Tibial artery (tissue), 4 donors: ENCODE data around the gene C18orf32.

ENCODE experiments used
- DNase-seq, 2 donors: peaks; one replicate each; pipeline ENCODE4 v3.0.0-alpha.2; 2019
- H3K27ac ChIP-seq, 2 donors: fragments of 200-600 bp; sonication (generic) in 1 of 2; 1 replicate in 1 of 2; 2 replicates in 1 of 2; pipeline ENCODE4 v1.5.1; 2018 to 2019; ENCODE audit warnings: mild to moderate bottlenecking in 1 of 2
- H3K27me3 ChIP-seq, 2 donors: fragments of 200-600 bp; sonication (generic) in 1 of 2; one replicate each; pipeline versions ENCODE4 v1.5.1 to v1.6.0; 2016 to 2019
- H3K36me3 ChIP-seq, 3 donors: fragments of 200-600 bp; sonication (generic) in 2 of 3; one replicate each; pipeline ENCODE4 v1.5.1; 2016 to 2019; ENCODE audit warnings: mild to moderate bottlenecking in 2 of 3
- H3K4me1 ChIP-seq, 4 donors: fragments of 200-600 bp; sonication (generic) in 2 of 4; 1 replicate in 3 of 4; 2 replicates in 1 of 4; pipeline ENCODE4 v1.5.1; 2016 to 2019
- H3K4me3 ChIP-seq, 2 donors: fragments of 200-600 bp; sonication (generic) in 1 of 2; 1 replicate in 1 of 2; 2 replicates in 1 of 2; pipeline ENCODE4 v1.5.1; 2018 to 2019; ENCODE audit warnings: mild to moderate bottlenecking in 2 of 2
- H3K9me3 ChIP-seq, 3 donors: fragments of 200-600 bp; sonication (generic) in 1 of 3; one replicate each; pipeline ENCODE4 v1.5.1; 2016 to 2019
- CTCF ChIP-seq, 2 experiments: fragments of 200-600 bp in 1 of 2; fragments of 450-650 bp in 1 of 2; IDR thresholded peaks; one replicate each; pipeline ENCODE4 v1.5.1; 2017 to 2019; ENCODE audit warnings: antibody characterized with exemption in 2 of 2, mild to moderate bottlenecking in 1 of 2, moderate library complexity in 1 of 2
- intact Hi-C: fragments of 100-400 bp; cut with DNase I; formaldehyde crosslinking; loops from one replicate; pipeline ENCODE4 v1.15.0; 2023; ENCODE audit warnings: low total_unique reads

C18orf32 gene

GRCh38 chr18:49486953-49487710 lies at the start of gene C18orf32:
TSS of gene C18orf32 (minus strand) at chr18:49487234. CDS start at chr18:49483748, 3,486 bp downstream.
- peaks cover 42 to 50% (median 49%) of the 10 kb centered on the region in 3 donors for H3K36me3 ChIP-seq
- peak; percentile 93 to 97 for DNase-seq
- no peak for TF ChIP-seq CTCF (IDR thresholded peaks at IDR 0.05)
- H3K9me3 ChIP-seq = no peaks in the 10 kb centered on the region
- H3K4me3 ChIP-seq = peak within 1 kb of the TSS; percentile 73 to 88
- intact Hi-C loops = loop anchor here (5.0 to 10.0 kb wide), 3 partner anchors 328 to 810 kb away; partner anchors contain the start of genes ACAA2 and SMAD7
- H3K27me3 ChIP-seq = no peaks in the 10 kb centered on the region
- H3K4me1 ChIP-seq = peaks cover 0 to 36% (median 18%) of the 10 kb centered on the region in 4 donors
- H3K27ac ChIP-seq = peak within 1 kb of the TSS; percentile 89 to 98

- H3K9me3 ChIP-seq = no peaks in the 10 kb centered on the region
- DNase-seq = no peak
- H3K27ac ChIP-seq = no peak overlapping the region
- no peaks in the 10 kb centered on the region for H3K36me3 ChIP-seq
- H3K4me3 ChIP-seq = no peak overlapping the region
- no peaks in the 10 kb centered on the region for H3K4me1 ChIP-seq
- H3K27me3 ChIP-seq = no peaks in the 10 kb centered on the region
- no peak for TF ChIP-seq CTCF (IDR thresholded peaks at IDR 0.05)
- intact Hi-C loops = no loop called here
These were observed 48.0 kb upstream of the C18orf32 start for GRCh38 chr18:49534846-49535601.

- H3K27ac ChIP-seq = no peak overlapping the region
- no peaks in the 10 kb centered on the region for H3K27me3 ChIP-seq
- DNase-seq = no peak
- no peak overlapping the region for H3K4me3 ChIP-seq
- H3K36me3 ChIP-seq = no peaks in the 10 kb centered on the region
- TF ChIP-seq CTCF (IDR thresholded peaks at IDR 0.05) = no peak
- no peaks in the 10 kb centered on the region for H3K4me1 ChIP-seq
- no peaks in the 10 kb centered on the region for H3K9me3 ChIP-seq
- intact Hi-C loops = no loop called here
These were observed 44.7 kb upstream of the C18orf32 start for GRCh38 chr18:49531678-49532153.

- intact Hi-C loops = no loop called here
- Histone ChIP-seq H3K4me1 (no peaks in the 10 kb centered on the region), H3K4me3 (no peak overlapping the region), H3K27ac (no peak overlapping the region), H3K36me3 (no peaks in the 10 kb centered on the region), H3K27me3 (no peaks in the 10 kb centered on the region), H3K9me3 (no peaks in the 10 kb centered on the region)
- no peak for DNase-seq
- TF ChIP-seq CTCF (IDR thresholded peaks at IDR 0.05) = no peak
These were observed 42.6 kb upstream of the C18orf32 start for GRCh38 chr18:49529596-49529995.

- TF ChIP-seq CTCF (IDR thresholded peaks at IDR 0.05) = no peak
- Histone ChIP-seq H3K27me3 (no peaks in the 10 kb centered on the region), H3K4me1 (no peaks in the 10 kb centered on the region), H3K4me3 (no peak overlapping the region), H3K27ac (no peak overlapping the region), H3K9me3 (no peaks in the 10 kb centered on the region), H3K36me3 (no peaks in the 10 kb centered on the region)
- intact Hi-C loops = no loop called here
- DNase-seq = no peak
These were observed 40.7 kb upstream of the C18orf32 start for GRCh38 chr18:49527631-49528327.
